IMR-90 (cell line): Measurements from ENCODE around the gene PRKCE. TPM values are rescaled to one million over a fixed set of nuclear protein-coding genes. Genes with fewer than 3 reads are reported as not detected.

Source experiments
- ATAC-seq: fragments of 200-7000 bp; cut with Tn5 transposase; 2 replicates; pipeline ENCODE4 v1.9.1; 2020; ENCODE audit warnings: low read depth, mild to moderate bottlenecking, moderate library complexity
- BruUV-seq: library from RNA; stranded (reverse); fragments of 400-500 nt; replicated peaks from 2 replicates; lab custom pipeline; 2021; lab: Mats Ljungman, UMichigan
- CTCF ChIA-PET: fragments of 300-600 bp; formaldehyde crosslinking; extraction: SDS; loops from one replicate; lab custom pipeline; 2021; ENCODE audit warnings: antibody characterized with exemption; lab: Yijun Ruan, JAX
- POLR2A ChIA-PET: fragments of 300-600 bp; sonication (Branson Sonifier 250); formaldehyde crosslinking; loops from one replicate; lab custom pipeline; 2022; ENCODE audit warnings: antibody characterized with exemption; ENCODE audit not compliant: unreplicated experiment; lab: Charles Lee
- DNase-seq: peaks from one replicate; pipeline ENCODE4 v3.0.0; 2013
- H2AFZ ChIP-seq: replicated peaks from 2 replicates; pipeline ENCODE3; 2013; ENCODE audit warnings: low read length, mild to moderate bottlenecking; ENCODE audit not compliant: poor library complexity
- H2AK5ac ChIP-seq: 2 replicates; pipeline ENCODE4 v1.6.1; 2013; ENCODE audit warnings: low read depth, low read length, inconsistent platforms
- H2AK9ac ChIP-seq: replicated peaks from 2 replicates; pipeline ENCODE3; 2013; ENCODE audit warnings: mild to moderate bottlenecking, low read depth, low read length, moderate library complexity; ENCODE audit not compliant: poor library complexity
- H2BK120ac ChIP-seq: 2 replicates; pipeline ENCODE4 v1.6.1; 2013; ENCODE audit warnings: low read depth, low read length, inconsistent platforms
- H2BK15ac ChIP-seq: 3 replicates; pipeline ENCODE4 v1.6.1; 2013; ENCODE audit warnings: low read depth, low read length, inconsistent platforms
- H2BK20ac ChIP-seq: 2 replicates; pipeline ENCODE4 v1.6.1; 2013; ENCODE audit warnings: low read depth, mild to moderate bottlenecking, inconsistent platforms, low read length, moderate library complexity
- H2BK5ac ChIP-seq: 2 replicates; pipeline ENCODE4 v1.6.1; 2013; ENCODE audit warnings: mild to moderate bottlenecking, low read depth, low read length, inconsistent platforms; ENCODE audit not compliant: poor library complexity, severe bottlenecking
- H3K14ac ChIP-seq: replicated peaks from 2 replicates; pipeline ENCODE4 v1.6.1; 2013; ENCODE audit warnings: low read depth, low read length, inconsistent platforms
- H3K18ac ChIP-seq: 2 replicates; pipeline ENCODE4 v1.6.1; 2013; ENCODE audit warnings: low read depth, low read length, control low read depth
- H3K23ac ChIP-seq: 2 replicates; pipeline ENCODE4 v1.6.1; 2013; ENCODE audit warnings: low read depth, low read length, inconsistent platforms
- H3K27ac ChIP-seq: 2 replicates; pipeline ENCODE4 v1.5.1; 2013; ENCODE audit warnings: mild to moderate bottlenecking, control low read depth, low read length; ENCODE audit not compliant: insufficient read depth
- H3K27me3 ChIP-seq: 2 replicates; pipeline ENCODE4 v1.6.1; 2013; ENCODE audit warnings: low read length; ENCODE audit not compliant: control insufficient read depth, insufficient read depth
- H3K36me3 ChIP-seq: 2 replicates; pipeline ENCODE4 v1.6.1; 2013; ENCODE audit warnings: low read length, mixed read lengths; ENCODE audit not compliant: control insufficient read depth, insufficient read depth
- H3K4ac ChIP-seq: 2 replicates; pipeline ENCODE4 v1.6.1; 2013; ENCODE audit warnings: low read depth, low read length, inconsistent platforms
- H3K4me1 ChIP-seq: 2 replicates; pipeline ENCODE4 v1.6.1; 2013; ENCODE audit warnings: low read length, mixed read lengths; ENCODE audit not compliant: control insufficient read depth, insufficient read depth
- H3K4me2 ChIP-seq: 2 replicates; pipeline ENCODE4 v1.6.1; 2013; ENCODE audit warnings: low read depth, mild to moderate bottlenecking, control low read depth, low read length, moderate library complexity
- H3K4me3 ChIP-seq: 2 replicates; pipeline ENCODE4 v1.5.1; 2013; ENCODE audit warnings: low read depth, mild to moderate bottlenecking, control low read depth, low read length, moderate library complexity; ENCODE audit not compliant: insufficient read depth
- H3K56ac ChIP-seq: 2 replicates; pipeline ENCODE4 v1.6.1; 2013; ENCODE audit warnings: low read length, inconsistent platforms; ENCODE audit not compliant: insufficient read depth; ENCODE audit errors: extremely low read depth
- H3K79me1 ChIP-seq, 2 experiments: 2 replicates each; pipeline ENCODE4 v1.6.1; 2013; ENCODE audit warnings: low read length in 2 of 2, inconsistent platforms in 1 of 2, low read depth in 1 of 2
- H3K9ac ChIP-seq: 2 replicates; pipeline ENCODE4 v1.6.1; 2013; ENCODE audit warnings: low read depth, low read length, control low read depth
- H3K9me1 ChIP-seq: 2 replicates; pipeline ENCODE4 v1.6.1; 2013; ENCODE audit warnings: low read length, inconsistent platforms; ENCODE audit not compliant: insufficient read depth
- H3K9me3 ChIP-seq: 2 replicates; pipeline ENCODE4 v1.6.1; 2013; ENCODE audit warnings: low read length; ENCODE audit not compliant: control insufficient read depth, insufficient read depth
- H4K20me1 ChIP-seq: 2 replicates; pipeline ENCODE4 v1.6.1; 2013; ENCODE audit warnings: low read length, inconsistent platforms; ENCODE audit not compliant: insufficient read depth
- H4K5ac ChIP-seq: 2 replicates; pipeline ENCODE4 v1.6.1; 2013; ENCODE audit warnings: mild to moderate bottlenecking, low read depth, low read length, control low read depth
- H4K8ac ChIP-seq, 2 experiments: 2 replicates each; pipeline ENCODE4 v1.6.1; 2013; ENCODE audit warnings: low read depth in 2 of 2, low read length in 2 of 2, control low read depth in 1 of 2, inconsistent platforms in 1 of 2
- H4K91ac ChIP-seq: 2 replicates; pipeline ENCODE4 v1.6.1; 2013; ENCODE audit warnings: low read depth, low read length, inconsistent platforms; ENCODE audit not compliant: insufficient read depth
- CEBPB ChIP-seq: IDR thresholded peaks from 2 replicates; pipeline ENCODE4 v1.6.1; 2012; ENCODE audit warnings: low read depth, low read length, improper control_type of control experiment
- CHD1 ChIP-seq: IDR thresholded peaks from 2 replicates; pipeline ENCODE4 v1.6.1; 2012; ENCODE audit warnings: low read depth, low read length, improper control_type of control experiment
- FOS ChIP-seq: fragments of 150-350 bp; IDR thresholded peaks from 2 replicates; pipeline ENCODE4 v1.6.1; 2016; ENCODE audit warnings: low read depth, low read length
- MAFK ChIP-seq: IDR thresholded peaks from 2 replicates; pipeline ENCODE4 v1.6.1; 2012; ENCODE audit warnings: low read depth, low read length, improper control_type of control experiment
- MAZ ChIP-seq: IDR thresholded peaks from 2 replicates; pipeline ENCODE4 v1.6.1; 2012; ENCODE audit warnings: low read depth, mild to moderate bottlenecking, low read length, improper control_type of control experiment, moderate library complexity, borderline replicate concordance
- NFE2L2 ChIP-seq: fragments of 150-350 bp; IDR thresholded peaks from 2 replicates; pipeline ENCODE4 v1.6.1; 2016; ENCODE audit warnings: low read depth, mild to moderate bottlenecking, low read length
- POLR2A ChIP-seq: IDR thresholded peaks from 2 replicates; pipeline ENCODE4 v1.6.1; 2012; ENCODE audit warnings: mild to moderate bottlenecking, low read depth, low read length
- RCOR1 ChIP-seq: IDR thresholded peaks from 2 replicates; pipeline ENCODE4 v1.6.1; 2012; ENCODE audit warnings: mild to moderate bottlenecking, low read length, improper control_type of control experiment; ENCODE audit not compliant: insufficient replicate concordance
- RFX5 ChIP-seq: IDR thresholded peaks from 2 replicates; pipeline ENCODE4 v1.8.0; 2012; ENCODE audit warnings: low read depth, mild to moderate bottlenecking, low read length, moderate library complexity
- WGBS, 2 experiments: methylation state at CpG; one replicate each; pipeline versions ENCODE4 v1.1.5 to v1.1.7; 2013; ENCODE audit warnings: missing lambda C conversion rate in 2 of 2; ENCODE audit not compliant: insufficient read length in 1 of 2; ENCODE audit errors: extremely low coverage in 2 of 2; 5-methylcytosine and 5-hydroxymethylcytosine counted together
- dilution Hi-C: fragments of 300-500 bp; cut with HindIII; formaldehyde crosslinking; loops from one replicate; pipeline ENCODE4 v1.14.3; 2018; ENCODE audit warnings: low sequenced_read_pairs; ENCODE audit not compliant: unreplicated experiment
- in situ Hi-C: fragments of 300-500 bp; cut with MboI; formaldehyde crosslinking; loops from 3 replicates; pipeline ENCODE4 v1.14.3; 2019; ENCODE audit warnings: low sequenced_read_pairs, inconsistent platforms, mixed read lengths
- intact Hi-C: fragments of 100-400 bp; cut with micrococcal nuclease; formaldehyde crosslinking; loops from 2 replicates; pipeline ENCODE4 v1.10.0; 2022
- polyA plus RNA-seq, 3 experiments: library from polyadenylated mRNA; depleted of rRNA; stranded (reverse); fragments of >200 nt; gene quantifications; 2 replicates each; pipeline ENCODE4 v1.2.3, GENCODE V29; 2012; ENCODE audit warnings: low replicate concordance in 1 of 3
- total RNA-seq: library from RNA; depleted of rRNA; stranded (reverse); fragments of >200 nt; gene quantifications from 2 replicates; pipeline ENCODE4 v1.2.3, GENCODE V29; 2012
- TF ChIP-seq, protein P1 (sequence below): fragments of 150-350 bp; IDR thresholded peaks from 2 replicates; pipeline ENCODE4 v1.6.1; 2017; ENCODE audit warnings: mild to moderate bottlenecking, antibody characterized with exemption, low read length, low read depth
- TF ChIP-seq, protein P2 (sequence below): conservative IDR thresholded peaks from 2 replicates; pipeline ENCODE4 v1.5.1; 2012; ENCODE audit warnings: mild to moderate bottlenecking, low read depth, low read length, improper control_type of control experiment

Gene PRKCE
- total and polyA plus RNA-seq, 2 of the 4 experiments (the other 2 are of a cell fraction), result 8.1 to 32.4 TPM

DNA sequence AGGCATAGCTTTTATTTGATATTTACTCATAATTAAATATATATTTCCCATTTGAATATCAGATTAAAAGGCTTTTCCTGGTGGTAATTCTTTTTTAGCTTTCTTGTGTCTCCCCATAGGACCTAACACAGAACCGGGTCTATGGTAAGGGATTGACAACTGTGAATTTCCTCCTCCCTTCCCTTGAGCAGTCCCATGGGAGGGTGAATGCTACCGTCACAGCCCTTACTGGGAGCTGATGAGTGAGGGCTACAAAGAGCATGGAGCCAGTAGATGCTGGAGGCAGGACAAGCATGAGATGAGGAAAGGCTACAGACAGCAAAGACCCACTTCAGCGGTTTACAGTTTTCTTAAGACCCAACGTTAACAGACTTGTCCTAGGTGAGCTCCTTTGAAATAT is 475.1 kb downstream of the PRKCE start:
- dilution Hi-C loops, result no loop called here

More for the DNA sequence above, 475.1 kb downstream of the PRKCE start:
- no peak overlapping the region for H2BK120ac ChIP-seq
- no peaks in the 10 kb centered on the region for H3K9me3 ChIP-seq
- H2AK9ac ChIP-seq, result no peak overlapping the region
- BruUV-seq, result no TSS peak
- no peak overlapping the region for H4K91ac ChIP-seq
- no peaks in the 10 kb centered on the region; the same call in 1 of the 2 replicates for H3K4me1 ChIP-seq
- H3K9me1 ChIP-seq, result no peaks in the 10 kb centered on the region; the same call in 1 of the 2 replicates
- no peak for ATAC-seq
- no peaks in the 10 kb centered on the region for H3K27me3 ChIP-seq
- no peak overlapping the region for H3K9ac ChIP-seq
- H3K79me1 ChIP-seq, result peaks cover 2 to 4% of the 10 kb centered on the region in 2 experiments; a peak in 2 of 4 replicates
- H2BK20ac ChIP-seq, result no peak overlapping the region
- H3K4me2 ChIP-seq, result no peak overlapping the region
- no peak overlapping the region for H3K18ac ChIP-seq
- CTCF ChIA-PET, result no interaction called here
- H3K23ac ChIP-seq, result no peak overlapping the region
- no peak overlapping the region for H3K4me3 ChIP-seq
- in situ Hi-C loops, result no loop called here
- H2AFZ ChIP-seq, result no peak overlapping the region
- POLR2A ChIA-PET, result interaction anchor here (0.5 kb wide), 1 partner anchor 137 kb away, joined by 5 read pairs; no protein-coding TSS in a partner anchor
- no peak overlapping the region for H3K27ac ChIP-seq
- intact Hi-C loops, result no loop called here
- H3K4ac ChIP-seq, result no peak overlapping the region
- H4K20me1 ChIP-seq, result no peaks in the 10 kb centered on the region
- 0 out of 2 replicates have a peak overlapping the region, but pooled peaks have one; percentile 56 for H3K14ac ChIP-seq
- H3K36me3 ChIP-seq, result no peaks in the 10 kb centered on the region
- no peak for DNase-seq
- no CpG with 5 or more reads among the region's 4 CpGs for WGBS, 2 experiments
- 0 out of 2 replicates have a peak overlapping the region, but pooled peaks have one; percentile 0 for H2AK5ac ChIP-seq
- H4K8ac ChIP-seq, result no peak overlapping the region
- no peak overlapping the region; the same call in 1 of the 2 replicates for H4K5ac ChIP-seq
- no peak overlapping the region for H2BK5ac ChIP-seq
- H2BK15ac ChIP-seq, result no peak overlapping the region
- no peak overlapping the region for H3K56ac ChIP-seq
- TF ChIP-seq CEBPB, result no peak
- TF ChIP-seq, protein P1, sequence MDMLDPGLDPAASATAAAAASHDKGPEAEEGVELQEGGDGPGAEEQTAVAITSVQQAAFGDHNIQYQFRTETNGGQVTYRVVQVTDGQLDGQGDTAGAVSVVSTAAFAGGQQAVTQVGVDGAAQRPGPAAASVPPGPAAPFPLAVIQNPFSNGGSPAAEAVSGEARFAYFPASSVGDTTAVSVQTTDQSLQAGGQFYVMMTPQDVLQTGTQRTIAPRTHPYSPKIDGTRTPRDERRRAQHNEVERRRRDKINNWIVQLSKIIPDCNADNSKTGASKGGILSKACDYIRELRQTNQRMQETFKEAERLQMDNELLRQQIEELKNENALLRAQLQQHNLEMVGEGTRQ, result no peak
- TF ChIP-seq RCOR1, result no peak
- TF ChIP-seq, protein P2, sequence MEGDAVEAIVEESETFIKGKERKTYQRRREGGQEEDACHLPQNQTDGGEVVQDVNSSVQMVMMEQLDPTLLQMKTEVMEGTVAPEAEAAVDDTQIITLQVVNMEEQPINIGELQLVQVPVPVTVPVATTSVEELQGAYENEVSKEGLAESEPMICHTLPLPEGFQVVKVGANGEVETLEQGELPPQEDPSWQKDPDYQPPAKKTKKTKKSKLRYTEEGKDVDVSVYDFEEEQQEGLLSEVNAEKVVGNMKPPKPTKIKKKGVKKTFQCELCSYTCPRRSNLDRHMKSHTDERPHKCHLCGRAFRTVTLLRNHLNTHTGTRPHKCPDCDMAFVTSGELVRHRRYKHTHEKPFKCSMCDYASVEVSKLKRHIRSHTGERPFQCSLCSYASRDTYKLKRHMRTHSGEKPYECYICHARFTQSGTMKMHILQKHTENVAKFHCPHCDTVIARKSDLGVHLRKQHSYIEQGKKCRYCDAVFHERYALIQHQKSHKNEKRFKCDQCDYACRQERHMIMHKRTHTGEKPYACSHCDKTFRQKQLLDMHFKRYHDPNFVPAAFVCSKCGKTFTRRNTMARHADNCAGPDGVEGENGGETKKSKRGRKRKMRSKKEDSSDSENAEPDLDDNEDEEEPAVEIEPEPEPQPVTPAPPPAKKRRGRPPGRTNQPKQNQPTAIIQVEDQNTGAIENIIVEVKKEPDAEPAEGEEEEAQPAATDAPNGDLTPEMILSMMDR, result no peak
- TF ChIP-seq CHD1, result no peak
- TF ChIP-seq NFE2L2, result no peak
- no peak for TF ChIP-seq FOS
- no peak for TF ChIP-seq MAFK
- TF ChIP-seq RFX5, result no peak
- no peak for TF ChIP-seq MAZ
- no peak for TF ChIP-seq POLR2A
